ENCODE results near the gene RREB1. TPM values are rescaled to one million over a fixed set of nuclear protein-coding genes. Genes with fewer than 3 reads are reported as not detected.

Gene RREB1
- total RNA-seq, 2 donors from 2014 or later, result 58.4 to 71.0 TPM

GRCh38 chr6:7100072-7100752 lies 7.5 kb upstream of the RREB1 start:
- H3K4me3 ChIP-seq, result no peak overlapping the region
- TF ChIP-seq POLR2A (IDR thresholded peaks at IDR 0.05), result no peak
- TF ChIP-seq, protein P1, sequence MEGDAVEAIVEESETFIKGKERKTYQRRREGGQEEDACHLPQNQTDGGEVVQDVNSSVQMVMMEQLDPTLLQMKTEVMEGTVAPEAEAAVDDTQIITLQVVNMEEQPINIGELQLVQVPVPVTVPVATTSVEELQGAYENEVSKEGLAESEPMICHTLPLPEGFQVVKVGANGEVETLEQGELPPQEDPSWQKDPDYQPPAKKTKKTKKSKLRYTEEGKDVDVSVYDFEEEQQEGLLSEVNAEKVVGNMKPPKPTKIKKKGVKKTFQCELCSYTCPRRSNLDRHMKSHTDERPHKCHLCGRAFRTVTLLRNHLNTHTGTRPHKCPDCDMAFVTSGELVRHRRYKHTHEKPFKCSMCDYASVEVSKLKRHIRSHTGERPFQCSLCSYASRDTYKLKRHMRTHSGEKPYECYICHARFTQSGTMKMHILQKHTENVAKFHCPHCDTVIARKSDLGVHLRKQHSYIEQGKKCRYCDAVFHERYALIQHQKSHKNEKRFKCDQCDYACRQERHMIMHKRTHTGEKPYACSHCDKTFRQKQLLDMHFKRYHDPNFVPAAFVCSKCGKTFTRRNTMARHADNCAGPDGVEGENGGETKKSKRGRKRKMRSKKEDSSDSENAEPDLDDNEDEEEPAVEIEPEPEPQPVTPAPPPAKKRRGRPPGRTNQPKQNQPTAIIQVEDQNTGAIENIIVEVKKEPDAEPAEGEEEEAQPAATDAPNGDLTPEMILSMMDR (IDR thresholded peaks at IDR 0.05), result no peak
- TF ChIP-seq POLR2AphosphoS5 (IDR thresholded peaks at IDR 0.05), result no peak
- 86% methylated on average over 3 of the region's 3 CpGs for WGBS
- intact Hi-C loops (cut with DNase I), result no loop called here
- no peaks in the 10 kb centered on the region for H3K9me3 ChIP-seq
- DNase-seq (ENCODE audit: low spot score), result no peak
- no peaks in the 10 kb centered on the region for H3K36me3 ChIP-seq
- H3K27me3 ChIP-seq (replicated peaks; ENCODE audit: insufficient read depth), result no peaks in the 10 kb centered on the region
- H3K4me1 ChIP-seq (replicated peaks), result no peaks in the 10 kb centered on the region
- H3K27ac ChIP-seq, result no peak overlapping the region

DNA sequence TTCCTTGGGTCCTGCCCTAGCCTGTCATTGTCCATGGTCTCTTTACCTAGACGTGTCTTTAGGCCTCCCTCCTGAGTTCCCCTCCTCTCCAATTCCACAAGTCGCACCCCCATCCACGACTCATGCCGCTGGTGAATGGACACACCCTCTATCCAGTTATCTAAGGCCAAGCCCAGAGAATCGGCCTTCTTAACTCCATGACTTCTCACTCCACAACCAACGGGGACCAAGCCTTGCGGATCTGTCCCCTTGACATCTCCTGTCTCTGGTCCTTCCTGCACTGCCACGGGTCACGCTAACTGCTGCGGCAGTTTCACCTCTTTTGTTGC lies 7.0 kb upstream of the RREB1 start:
- intact Hi-C loops (cut with DNase I), result no loop called here
- WGBS, result 88% methylated on average over 10 of the region's 10 CpGs

GRCh38 chr6:7101290-7101689 lies 6.5 kb upstream of the RREB1 start:
- TF ChIP-seq, protein P1 (IDR thresholded peaks at IDR 0.05), result no peak
- DNase-seq (ENCODE audit: low spot score), result no peak
- Histone ChIP-seq H3K27ac (no peak overlapping the region), H3K9me3 (no peaks in the 10 kb centered on the region), H3K36me3 (no peaks in the 10 kb centered on the region), H3K4me3 (no peak overlapping the region), H3K4me1 (replicated peaks) (no peaks in the 10 kb centered on the region), H3K27me3 (replicated peaks; ENCODE audit: insufficient read depth) (no peaks in the 10 kb centered on the region)
- 78% methylated on average over 8 of the region's 8 CpGs for WGBS
- intact Hi-C loops (cut with DNase I), result no loop called here

More for the DNA sequence above, 7.0 kb upstream of the RREB1 start:
- Histone ChIP-seq H3K27ac (no peak overlapping the region), H3K36me3 (no peaks in the 10 kb centered on the region), H3K4me3 (no peak overlapping the region), H3K9me3 (no peaks in the 10 kb centered on the region), H3K27me3 (replicated peaks; ENCODE audit: insufficient read depth) (no peaks in the 10 kb centered on the region), H3K4me1 (replicated peaks) (no peaks in the 10 kb centered on the region)
- TF ChIP-seq POLR2A (IDR thresholded peaks at IDR 0.05) (no peak), POLR2AphosphoS5 (IDR thresholded peaks at IDR 0.05) (no peak)
- TF ChIP-seq, protein P1 (IDR thresholded peaks at IDR 0.05), result no peak
- DNase-seq (ENCODE audit: low spot score), result no peak

- 95% methylated on average over 3 of the region's 3 CpGs for WGBS
- Histone ChIP-seq H3K36me3 (no peaks in the 10 kb centered on the region), H3K27me3 (replicated peaks; ENCODE audit: insufficient read depth) (no peaks in the 10 kb centered on the region), H3K27ac (no peak overlapping the region), H3K4me1 (replicated peaks) (no peaks in the 10 kb centered on the region), H3K9me3 (no peaks in the 10 kb centered on the region), H3K4me3 (no peak overlapping the region)
- intact Hi-C loops (cut with DNase I), result loop anchor here (5.0 kb wide), 1 partner anchor 133 kb away; no protein-coding TSS in a partner anchor
- no peak for DNase-seq (ENCODE audit: low spot score)
- TF ChIP-seq POLR2AphosphoS5 (IDR thresholded peaks at IDR 0.05), result no peak
- TF ChIP-seq POLR2A (IDR thresholded peaks at IDR 0.05), result no peak
- TF ChIP-seq, protein P1 (IDR thresholded peaks at IDR 0.05), result no peak
Observed at GRCh38 chr6:7104752-7105151, 3.0 kb upstream of the RREB1 start.

DNA sequence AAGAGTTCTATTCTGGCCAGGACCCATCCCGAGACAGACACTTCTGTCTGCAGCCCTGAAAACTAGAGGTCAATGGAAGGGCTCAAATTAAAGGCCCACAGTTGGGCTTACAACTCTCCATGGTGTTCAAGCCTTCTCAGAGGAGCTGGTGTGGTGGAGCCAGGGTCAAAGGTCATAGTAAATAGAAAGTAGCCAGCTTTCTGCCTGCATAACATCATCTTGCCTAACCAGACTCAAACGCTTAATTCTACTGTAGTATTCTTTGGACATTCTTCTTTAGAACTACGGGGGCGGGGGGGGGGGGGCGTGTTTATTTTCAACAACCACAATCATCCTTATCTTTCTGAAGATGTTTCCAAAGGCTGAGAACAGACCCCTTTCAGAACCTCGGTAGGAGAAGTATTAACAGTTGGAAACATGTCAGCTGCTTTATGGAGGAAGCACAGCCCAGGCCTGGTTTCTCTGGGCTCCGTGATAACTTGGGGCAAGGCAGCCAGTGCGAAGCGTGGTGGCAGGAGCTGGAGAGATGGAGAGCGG lies 1.5 kb upstream of the RREB1 start:
- Histone ChIP-seq H3K9me3 (no peaks in the 10 kb centered on the region), H3K4me3 (no peak overlapping the region), H3K36me3 (no peaks in the 10 kb centered on the region), H3K27ac (peak overlapping the region; percentile 88 to 97), H3K27me3 (replicated peaks; ENCODE audit: insufficient read depth) (no peaks in the 10 kb centered on the region), H3K4me1 (replicated peaks) (no peaks in the 10 kb centered on the region)
- intact Hi-C loops (cut with DNase I), result loop anchor here (5.0 kb wide), 1 partner anchor 131 kb away; no protein-coding TSS in a partner anchor
- TF ChIP-seq POLR2A (IDR thresholded peaks at IDR 0.05) (no peak), POLR2AphosphoS5 (IDR thresholded peaks at IDR 0.05) (no peak)
- TF ChIP-seq, protein P1 (IDR thresholded peaks at IDR 0.05), result no peak
- no peak for DNase-seq (ENCODE audit: low spot score)
- WGBS, result 40% methylated on average over 10 of the region's 10 CpGs

All from prostate gland (tissue), 2 donors.